Activated B cell treated with CpG ODN at 0.5 μM for 24 hours (primary cell): ENCODE data around the gene RGS7. TPM values are rescaled to one million over a fixed set of nuclear protein-coding genes. Genes with fewer than 3 reads are reported as not detected.

Experiments used
- ATAC-seq: fragments of 200-7000 bp; cut with Tn5 transposase; one replicate; pipeline ENCODE4 v1.10.0; 2021; ENCODE audit warnings: low read depth, mild to moderate bottlenecking, moderate library complexity
- CTCF ChIA-PET: fragments of 350-600 bp; sonication (Branson Sonifier 250); formaldehyde crosslinking; loops from one replicate; lab custom pipeline; 2021; ENCODE audit warnings: antibody characterized with exemption; lab: Charles Lee
- POLR2A ChIA-PET: fragments of 350-600 bp; sonication (Branson Sonifier 250); formaldehyde crosslinking; loops from one replicate; lab custom pipeline; 2021; ENCODE audit warnings: antibody characterized with exemption; lab: Charles Lee
- DNase-seq: peaks from one replicate; pipeline ENCODE4 v3.0.0; 2022
- H3K27ac Mint-ChIP-seq: one replicate; pipeline ENCODE4 v1.8.0; 2020; ENCODE audit warnings: mixed read lengths
- H3K27me3 Mint-ChIP-seq: one replicate; pipeline ENCODE4 v1.8.0; 2021; ENCODE audit warnings: mixed read lengths
- H3K36me3 Mint-ChIP-seq: one replicate; pipeline ENCODE4 v1.8.0; 2021; ENCODE audit warnings: low read depth, mixed read lengths
- H3K4me1 Mint-ChIP-seq: one replicate; pipeline ENCODE4 v1.8.0; 2021; ENCODE audit warnings: mixed read lengths
- H3K4me3 Mint-ChIP-seq: one replicate; pipeline ENCODE4 v1.8.0; 2020; ENCODE audit warnings: mild to moderate bottlenecking, mixed read lengths
- H3K9me3 Mint-ChIP-seq: one replicate; pipeline ENCODE4 v1.8.0; 2020; ENCODE audit warnings: mixed read lengths
- intact Hi-C: fragments of 100-400 bp; cut with micrococcal nuclease; formaldehyde crosslinking; loops from one replicate; pipeline ENCODE4 v1.15.1; 2024
- total RNA-seq: library from RNA; stranded (reverse); gene quantifications from 2 replicates; pipeline ENCODE4 v1.2.3, GENCODE V29; 2022
- TF ChIP-seq, protein P1 (sequence below): fragments of 200-600 bp; IDR thresholded peaks from one replicate; pipeline ENCODE4 v1.8.0; 2022; ENCODE audit warnings: antibody characterized with exemption, mild to moderate bottlenecking

Gene RGS7
- total RNA-seq, 1 donor from 2014 or later = 0.49 TPM

DNA sequence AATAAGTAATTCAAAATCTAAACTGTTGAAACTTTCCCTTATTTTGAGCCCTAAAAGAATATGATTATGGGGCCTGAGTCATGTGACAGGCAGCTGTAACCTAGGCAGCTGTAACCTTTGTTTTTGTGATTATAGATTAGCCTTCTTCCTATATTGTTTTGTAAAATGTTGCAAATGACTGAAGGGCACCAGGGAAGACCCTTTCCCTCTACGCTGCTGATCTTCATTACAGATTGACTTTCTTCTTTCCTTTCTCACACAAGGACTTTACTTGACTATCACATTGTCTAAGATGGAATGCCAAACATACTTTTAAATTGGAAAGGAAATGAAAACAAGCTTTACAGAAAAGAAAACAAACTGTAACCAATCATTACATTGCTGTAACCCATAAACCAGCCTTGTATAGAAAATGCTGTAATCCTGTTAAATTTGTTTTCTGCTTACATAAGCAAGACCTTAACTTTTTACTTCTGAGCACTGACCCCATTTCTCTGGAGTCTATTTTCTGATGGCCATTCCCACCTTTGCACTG lies 242.2 kb downstream of the RGS7 start:
- TF ChIP-seq, protein P1, sequence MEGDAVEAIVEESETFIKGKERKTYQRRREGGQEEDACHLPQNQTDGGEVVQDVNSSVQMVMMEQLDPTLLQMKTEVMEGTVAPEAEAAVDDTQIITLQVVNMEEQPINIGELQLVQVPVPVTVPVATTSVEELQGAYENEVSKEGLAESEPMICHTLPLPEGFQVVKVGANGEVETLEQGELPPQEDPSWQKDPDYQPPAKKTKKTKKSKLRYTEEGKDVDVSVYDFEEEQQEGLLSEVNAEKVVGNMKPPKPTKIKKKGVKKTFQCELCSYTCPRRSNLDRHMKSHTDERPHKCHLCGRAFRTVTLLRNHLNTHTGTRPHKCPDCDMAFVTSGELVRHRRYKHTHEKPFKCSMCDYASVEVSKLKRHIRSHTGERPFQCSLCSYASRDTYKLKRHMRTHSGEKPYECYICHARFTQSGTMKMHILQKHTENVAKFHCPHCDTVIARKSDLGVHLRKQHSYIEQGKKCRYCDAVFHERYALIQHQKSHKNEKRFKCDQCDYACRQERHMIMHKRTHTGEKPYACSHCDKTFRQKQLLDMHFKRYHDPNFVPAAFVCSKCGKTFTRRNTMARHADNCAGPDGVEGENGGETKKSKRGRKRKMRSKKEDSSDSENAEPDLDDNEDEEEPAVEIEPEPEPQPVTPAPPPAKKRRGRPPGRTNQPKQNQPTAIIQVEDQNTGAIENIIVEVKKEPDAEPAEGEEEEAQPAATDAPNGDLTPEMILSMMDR = no peak
- Mint-ChIP-seq H3K4me3 (no peak overlapping the region), H3K4me1 (no peaks in the 10 kb centered on the region), H3K9me3 (no peaks in the 10 kb centered on the region), H3K27me3 (no peaks in the 10 kb centered on the region), H3K27ac (no peak overlapping the region), H3K36me3 (no peaks in the 10 kb centered on the region)
- CTCF ChIA-PET = no interaction called here
- DNase-seq (no peak), ATAC-seq (no peak)
- POLR2A ChIA-PET = no interaction called here
- intact Hi-C loops = no loop called here

DNA sequence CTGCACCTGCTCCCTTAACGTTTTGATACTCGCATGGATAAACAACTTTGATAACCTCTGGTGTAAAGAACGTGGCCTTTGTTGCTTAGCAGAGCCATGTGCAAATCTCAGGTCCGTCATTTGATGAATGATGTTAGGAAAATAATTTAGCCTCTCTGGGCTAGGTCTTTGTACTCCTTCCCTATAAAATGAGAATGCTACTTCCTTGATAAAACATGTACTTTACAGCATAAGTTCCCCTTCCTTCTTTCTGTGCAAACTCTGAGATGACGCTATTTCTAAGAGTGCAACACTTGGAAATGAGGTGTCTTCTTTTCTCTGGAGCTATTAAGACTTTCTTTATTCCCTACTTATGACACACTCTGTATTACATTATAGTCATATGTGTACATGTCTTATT lies 243.4 kb downstream of the RGS7 start:
- ATAC-seq (no peak), DNase-seq (no peak)
- no peak overlapping the region for H3K4me3 Mint-ChIP-seq
- POLR2A ChIA-PET = no interaction called here
- H3K4me1 Mint-ChIP-seq = no peaks in the 10 kb centered on the region
- no peaks in the 10 kb centered on the region for H3K27me3 Mint-ChIP-seq
- CTCF ChIA-PET = no interaction called here
- TF ChIP-seq, protein P1 = no peak
- no peaks in the 10 kb centered on the region for H3K9me3 Mint-ChIP-seq
- H3K36me3 Mint-ChIP-seq = no peaks in the 10 kb centered on the region
- intact Hi-C loops = no loop called here
- no peak overlapping the region for H3K27ac Mint-ChIP-seq

DNA sequence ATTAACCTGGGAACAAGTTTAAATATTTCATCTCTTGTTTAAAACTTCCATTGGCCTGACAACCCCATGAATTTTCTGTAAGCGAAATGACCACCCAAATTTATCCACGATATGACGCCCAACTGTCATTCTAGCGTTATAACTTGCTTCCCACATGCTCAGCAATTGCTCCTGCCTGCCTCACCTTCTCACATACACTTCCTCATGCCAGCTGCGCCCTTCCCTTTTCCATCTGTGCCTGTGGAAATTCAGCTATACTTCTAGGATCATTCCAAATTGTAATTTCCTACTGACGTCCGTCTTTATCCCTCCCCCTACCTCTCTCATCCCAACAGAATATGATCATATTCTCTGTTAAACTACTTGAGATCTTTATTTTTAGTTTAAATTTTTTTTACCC lies 248.0 kb downstream of the RGS7 start:
- H3K36me3 Mint-ChIP-seq = no peaks in the 10 kb centered on the region
- POLR2A ChIA-PET = no interaction called here
- no peaks in the 10 kb centered on the region for H3K27me3 Mint-ChIP-seq
- no peak for ATAC-seq
- H3K4me3 Mint-ChIP-seq = no peak overlapping the region
- intact Hi-C loops = no loop called here
- H3K27ac Mint-ChIP-seq = no peak overlapping the region
- TF ChIP-seq, protein P1 = no peak
- H3K9me3 Mint-ChIP-seq = no peaks in the 10 kb centered on the region
- no peaks in the 10 kb centered on the region for H3K4me1 Mint-ChIP-seq
- no peak for DNase-seq
- CTCF ChIA-PET = no interaction called here

DNA sequence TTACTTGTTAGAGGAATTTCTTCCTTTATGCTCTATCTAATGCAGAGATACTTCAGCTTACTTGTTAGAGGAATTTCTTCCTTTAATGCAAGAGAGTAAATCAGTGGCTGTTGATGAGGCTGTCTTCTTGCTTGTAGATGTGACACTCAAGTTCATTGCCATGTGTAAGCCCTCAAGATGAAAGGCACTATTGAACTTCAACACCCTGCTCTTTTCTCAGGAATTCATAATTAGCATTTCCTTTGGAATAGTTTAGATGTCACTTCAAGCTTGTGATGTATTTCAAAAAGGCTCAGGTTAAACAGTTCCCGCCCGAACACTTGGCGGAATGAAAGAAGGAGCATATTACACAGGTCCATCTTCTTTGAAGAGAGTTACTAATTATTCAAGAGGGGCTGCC lies 251.9 kb downstream of the RGS7 start:
- intact Hi-C loops = no loop called here
- POLR2A ChIA-PET = no interaction called here
- Mint-ChIP-seq H3K9me3 (no peaks in the 10 kb centered on the region), H3K27ac (no peak overlapping the region), H3K4me3 (no peak overlapping the region), H3K27me3 (no peaks in the 10 kb centered on the region), H3K36me3 (no peaks in the 10 kb centered on the region), H3K4me1 (no peaks in the 10 kb centered on the region)
- TF ChIP-seq, protein P1 = no peak
- ATAC-seq (no peak), DNase-seq (no peak)
- CTCF ChIA-PET = no interaction called here

DNA sequence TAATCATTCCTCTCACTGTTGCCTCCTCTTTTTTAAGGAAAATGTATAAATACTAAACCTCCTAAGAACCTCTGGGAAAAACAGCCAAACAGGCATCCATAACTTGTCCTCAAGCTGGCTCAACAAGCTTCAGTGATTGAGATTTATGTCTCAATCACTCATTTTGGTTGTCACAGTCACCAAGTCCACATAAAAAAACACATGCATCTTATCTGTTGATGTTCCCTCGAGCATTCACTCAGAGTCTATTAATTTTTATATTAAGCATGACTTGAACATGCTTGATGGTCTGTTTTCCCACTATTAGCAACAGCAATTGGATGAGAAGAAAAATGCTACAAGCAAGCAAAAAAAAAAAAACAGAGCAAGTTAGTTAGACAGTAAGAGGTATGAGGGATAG lies 254.3 kb downstream of the RGS7 start:
- POLR2A ChIA-PET = no interaction called here
- no peaks in the 10 kb centered on the region for H3K36me3 Mint-ChIP-seq
- H3K27me3 Mint-ChIP-seq = no peaks in the 10 kb centered on the region
- intact Hi-C loops = no loop called here
- no peak overlapping the region for H3K27ac Mint-ChIP-seq
- no peak overlapping the region for H3K4me3 Mint-ChIP-seq
- no peak for DNase-seq
- H3K9me3 Mint-ChIP-seq = no peaks in the 10 kb centered on the region
- CTCF ChIA-PET = no interaction called here
- ATAC-seq = no peak
- H3K4me1 Mint-ChIP-seq = no peaks in the 10 kb centered on the region
- TF ChIP-seq, protein P1 = no peak
